Activated gamma-delta T cell treated with Interleukin-2 at 50 U/mL for 16 hours (primary cell): ENCODE data around the gene LRP6.
"Not testable (repeated sequence)": the region's sequence is repeated elsewhere in the genome, so short reads cannot be mapped to it uniquely, and the experiment has no call there.

Experiments used
- DNase-seq: peaks from one replicate; pipeline ENCODE4 v3.0.0-alpha.2; 2020

Gene LRP6

GRCh38 chr12:12266873-12267741 lies at the start of gene LRP6:
LRP6 (minus strand) TSS chr12:12267044; CDS start chr12:12266735, 309 bp downstream.
- DNase-seq: peak; percentile 45

- no peak for DNase-seq
These were observed 49.0 kb upstream of the LRP6 start for GRCh38 chr12:12315838-12316237.

GRCh38 chr12:12310695-12311094 lies 43.9 kb upstream of the LRP6 start:
- DNase-seq: not testable (repeated sequence)

DNA sequence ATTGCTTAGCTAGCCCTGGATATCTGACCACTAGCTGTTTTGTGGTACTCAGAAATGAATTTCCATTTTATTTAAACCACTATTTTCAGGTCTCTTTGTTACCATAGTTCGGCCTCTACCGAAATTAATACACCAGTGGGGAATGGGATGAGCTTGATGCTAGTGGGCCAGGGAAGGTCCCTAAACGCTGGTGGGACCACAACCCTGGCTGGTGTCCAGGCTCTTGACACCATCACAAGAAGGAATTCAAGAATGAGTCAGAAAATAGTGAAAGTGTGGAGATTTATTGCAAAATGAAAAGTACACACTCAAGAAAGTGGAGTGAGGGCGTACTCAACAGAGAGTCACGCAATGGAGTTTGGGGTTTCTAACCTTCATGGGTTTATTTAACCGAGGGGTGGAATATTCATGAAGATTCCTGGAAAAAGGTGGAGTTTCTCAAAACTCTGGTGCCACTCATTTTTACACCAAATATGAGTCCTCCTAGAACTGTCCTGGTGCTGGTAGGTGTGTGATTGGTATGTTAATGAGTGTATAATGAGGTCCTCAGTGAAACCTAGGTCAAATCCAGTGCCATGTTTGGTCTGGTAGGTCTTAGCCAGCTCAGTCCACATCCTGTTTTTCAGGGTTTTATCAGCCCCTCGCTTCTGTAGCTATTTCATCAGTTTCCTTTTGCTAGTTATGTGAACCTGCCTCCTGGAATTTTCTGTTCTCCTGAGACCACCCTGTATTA lies 38.9 kb upstream of the LRP6 start:
- no peak for DNase-seq

DNA sequence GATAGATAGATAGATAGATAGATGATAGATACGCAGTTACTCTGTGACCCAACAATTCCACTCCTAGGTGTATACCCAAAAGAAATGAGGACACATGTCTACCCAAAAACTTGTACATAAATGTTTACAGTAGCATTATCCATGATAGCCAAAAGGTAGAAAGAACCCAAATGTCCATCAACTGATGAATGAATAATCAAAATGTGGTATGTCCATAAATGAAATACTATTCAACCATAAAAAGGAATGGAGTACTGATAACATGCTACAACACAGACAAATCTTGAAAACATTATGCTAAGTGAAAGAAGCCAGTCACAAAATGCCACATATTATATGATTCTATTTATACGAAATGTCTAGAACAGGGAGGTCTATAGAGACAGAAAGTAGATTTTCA lies 36.1 kb upstream of the LRP6 start:
- no peak for DNase-seq

DNA sequence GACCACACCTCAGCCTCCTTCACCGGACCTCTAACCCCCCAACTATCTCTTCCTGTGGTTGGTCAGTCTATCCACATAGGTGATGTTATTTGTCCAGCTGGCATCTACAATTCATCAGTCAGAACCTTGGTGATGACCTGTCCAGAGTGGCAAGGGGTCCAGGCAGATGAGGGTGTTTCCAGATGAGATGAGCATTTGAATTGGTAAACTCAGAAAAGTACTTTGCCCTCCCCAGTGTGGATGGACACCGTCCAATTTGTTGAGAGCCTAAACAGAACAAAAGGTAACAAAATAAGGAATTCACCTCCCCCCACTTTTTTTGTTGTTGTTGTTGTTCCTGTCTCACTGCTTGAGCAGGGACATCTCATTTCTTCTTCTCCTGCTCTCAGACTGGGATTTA lies 34.3 kb upstream of the LRP6 start:
- DNase-seq: no peak

DNA sequence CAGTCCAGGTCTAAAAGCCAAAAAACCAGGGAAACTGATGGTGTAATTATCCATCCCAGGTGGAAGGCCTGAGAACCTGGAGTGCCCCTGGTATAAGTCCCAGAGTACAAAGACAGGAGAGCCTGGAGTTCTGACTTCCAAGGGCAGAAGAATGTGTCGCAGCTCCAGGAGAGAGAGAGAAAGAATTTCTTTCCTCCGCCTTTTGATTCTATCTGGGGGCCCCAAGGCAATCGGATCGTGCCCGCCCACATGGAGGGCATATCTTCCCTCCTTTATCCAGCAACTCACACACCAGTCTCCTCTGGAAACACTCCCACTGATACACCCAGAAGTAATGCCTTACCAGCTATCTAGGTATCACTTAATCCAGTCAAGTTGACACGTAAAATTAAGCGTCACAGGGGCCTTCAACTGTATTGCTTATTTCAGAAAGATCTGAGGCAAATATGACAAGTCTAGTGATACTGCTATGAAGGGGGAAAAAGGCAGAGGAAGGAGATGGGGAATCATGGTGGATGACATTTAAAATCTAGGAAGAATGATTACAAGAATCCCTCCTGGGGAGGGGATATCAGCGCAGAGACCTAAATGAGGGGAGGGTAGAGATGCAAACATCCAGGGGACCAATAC lies 30.5 kb upstream of the LRP6 start:
- no peak for DNase-seq

GRCh38 chr12:12294215-12295005 lies 27.6 kb upstream of the LRP6 start:
- no peak for DNase-seq

GRCh38 chr12:12290206-12290605 lies 23.4 kb upstream of the LRP6 start:
- DNase-seq: no peak

DNA sequence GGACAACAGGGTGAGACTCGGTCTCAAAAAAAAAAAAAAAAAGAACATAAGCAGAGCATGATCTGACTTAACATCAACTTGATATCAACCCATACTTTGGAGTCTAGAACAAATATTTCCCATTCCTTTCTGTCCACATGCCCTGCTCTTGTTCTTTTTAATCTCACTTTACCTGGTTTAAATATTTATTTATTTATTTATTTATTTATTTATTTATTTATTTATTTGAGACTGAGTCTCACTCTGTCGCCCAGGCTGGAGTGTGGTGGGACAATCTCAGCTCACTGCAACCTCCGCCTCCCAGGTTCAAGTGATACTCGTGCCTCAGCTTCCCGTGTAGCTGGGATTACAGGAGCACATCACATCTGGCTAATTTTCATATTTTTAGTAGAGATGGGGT lies 19.6 kb upstream of the LRP6 start:
- no peak for DNase-seq

GRCh38 chr12:12282761-12283425 lies 16.0 kb upstream of the LRP6 start:
- DNase-seq: no peak

GRCh38 chr12:12282202-12282601 lies 15.4 kb upstream of the LRP6 start:
- no peak for DNase-seq

GRCh38 chr12:12281134-12281533 lies 14.3 kb upstream of the LRP6 start:
- no peak for DNase-seq

- DNase-seq: no peak
These were observed 12.1 kb upstream of the LRP6 start for GRCh38 chr12:12278899-12279298.

- DNase-seq: no peak
These were observed 9.0 kb upstream of the LRP6 start for GRCh38 chr12:12275874-12276273.

DNA sequence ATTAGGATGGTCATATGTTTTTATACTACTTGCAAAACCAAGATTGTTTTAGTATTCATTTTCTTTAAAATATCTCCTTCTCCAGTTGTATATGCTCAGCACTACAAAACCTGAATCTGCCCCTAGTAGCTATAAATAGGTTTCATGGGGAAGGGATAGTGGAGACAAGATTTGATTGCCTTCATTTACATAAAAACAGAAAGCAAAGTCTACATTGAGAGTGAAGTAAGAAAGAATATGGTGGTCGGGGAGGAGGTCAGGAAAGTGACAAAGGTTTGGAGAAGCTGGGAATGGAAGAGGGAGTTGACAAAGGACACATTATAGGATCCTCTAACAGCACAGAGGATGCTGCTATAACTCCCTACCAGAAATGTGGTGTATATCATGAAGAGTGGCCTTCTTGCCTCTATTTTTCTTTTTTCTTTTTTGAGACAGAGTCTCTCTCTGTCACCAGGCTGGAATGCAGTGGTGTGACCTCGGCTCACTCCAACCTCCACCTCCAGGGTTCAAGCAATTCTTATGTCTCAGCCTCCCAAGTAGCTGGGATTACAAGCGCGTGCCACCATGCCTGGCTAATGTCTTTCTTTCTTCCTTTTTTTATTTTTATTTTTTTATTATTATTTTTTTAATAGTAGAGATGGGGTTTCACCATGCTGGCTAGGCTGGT lies 6.6 kb upstream of the LRP6 start:
- DNase-seq: no peak

DNA sequence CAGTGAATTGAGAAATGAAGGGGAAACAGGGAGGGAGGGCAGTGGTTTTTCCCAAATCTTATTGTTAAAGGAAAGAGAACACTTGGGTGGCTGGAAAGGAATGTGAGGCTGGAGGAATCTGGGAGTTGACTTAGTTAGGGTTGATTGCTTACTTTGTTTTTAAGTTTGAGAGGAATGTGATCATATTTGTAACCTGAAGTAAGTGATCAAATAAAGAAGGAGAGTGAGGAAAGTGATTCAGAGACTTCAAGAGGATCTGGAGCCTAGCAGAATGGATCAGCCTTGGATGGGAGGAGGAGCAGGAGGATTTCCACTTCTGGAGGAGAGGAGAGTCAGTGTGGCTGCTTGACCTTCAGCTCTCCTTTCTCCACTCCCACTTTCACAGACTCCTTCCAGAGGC lies 6.0 kb upstream of the LRP6 start:
- no peak for DNase-seq

- DNase-seq: no peak
These were observed 3.4 kb upstream of the LRP6 start for GRCh38 chr12:12270226-12270625.

DNA sequence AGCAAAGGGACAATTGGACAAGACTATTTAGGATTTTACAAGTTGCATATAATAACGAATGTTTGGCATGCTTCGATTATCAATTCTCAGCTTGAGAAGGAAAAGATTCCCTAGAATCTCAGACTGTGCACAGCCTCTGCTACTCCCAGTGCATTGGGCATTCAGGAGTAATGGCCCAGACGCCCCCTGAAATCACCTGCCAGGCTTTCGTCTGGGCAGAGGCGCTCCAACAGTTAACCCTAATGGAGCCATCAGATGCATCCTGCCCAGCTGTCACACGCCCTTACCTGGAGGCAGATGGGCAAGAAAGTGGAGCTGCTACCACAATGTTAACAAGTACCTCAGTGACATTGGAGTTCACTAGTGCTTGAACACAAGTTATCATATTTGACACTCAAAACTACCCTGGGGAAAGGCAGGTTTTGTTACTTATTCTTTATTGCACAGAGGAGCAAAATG lies 927 bp upstream of the LRP6 start:
- no peak for DNase-seq

GRCh38 chr12:12266389-12266872 lies 413 bp downstream of the LRP6 start:
- DNase-seq: no peak

DNA sequence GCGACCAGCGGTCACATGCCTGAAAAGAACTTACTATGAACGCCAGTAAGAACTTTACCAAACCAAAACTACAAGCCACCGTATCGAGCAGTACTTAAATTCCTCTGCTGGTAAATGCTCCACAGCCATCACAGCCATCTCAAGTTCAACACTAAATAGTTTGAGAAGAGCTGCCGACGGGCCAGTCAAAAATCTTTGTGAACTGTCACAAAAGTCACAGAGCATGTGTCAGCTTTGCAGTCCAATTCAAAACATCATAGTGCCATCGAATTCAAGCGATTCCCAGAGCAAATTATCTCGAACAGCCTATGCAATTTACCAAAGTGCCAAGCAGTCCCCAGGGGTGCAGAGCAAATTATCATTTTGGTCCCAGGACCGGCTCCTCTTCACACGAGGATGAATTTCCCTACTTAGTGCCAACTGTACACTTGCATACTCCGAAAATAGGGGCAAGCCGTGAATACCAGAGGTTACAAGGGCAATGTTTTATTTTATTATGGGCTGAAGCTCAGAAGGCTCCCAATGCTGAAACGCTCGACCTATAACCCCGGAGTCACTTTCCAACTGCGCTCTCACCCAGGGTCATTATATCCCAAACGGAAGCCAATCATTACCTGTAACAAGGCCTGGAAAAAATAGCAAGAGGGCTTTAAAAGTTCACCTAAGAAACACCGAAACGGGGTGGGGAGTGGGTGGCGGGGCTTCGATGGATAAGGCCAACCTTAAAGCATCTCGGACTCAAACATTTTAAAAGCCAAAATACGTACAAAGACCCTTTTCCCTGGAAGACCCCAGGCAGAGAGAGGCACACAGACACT lies 1.1 kb downstream of the LRP6 start:
- no peak for DNase-seq
